NK-92 (cell line): Measurements from ENCODE around the gene NKX3-2.

Experiments used
- DNase-seq: peaks from one replicate; lab custom pipeline; 2025; ENCODE audit not compliant: unreplicated experiment; lab: John Stamatoyannopoulos, UW

Gene NKX3-2

GRCh38 chr4:13546142-13546940 lies 2.0 kb upstream of the NKX3-2 start:
- DNase-seq, result no peak

- DNase-seq, result no peak
These were observed 1.1 kb upstream of the NKX3-2 start for GRCh38 chr4:13545394-13545808.

- no peak for DNase-seq
These were observed 492 bp upstream of the NKX3-2 start for GRCh38 chr4:13544606-13545393.

- DNase-seq, result no peak
These were observed 1.1 kb downstream of the NKX3-2 start for GRCh38 chr4:13543032-13543838.

GRCh38 chr4:13542577-13543031 lies 1.7 kb downstream of the NKX3-2 start:
- DNase-seq, result no peak

GRCh38 chr4:13541720-13542576 lies 2.4 kb downstream of the NKX3-2 start:
- DNase-seq, result no peak

DNA sequence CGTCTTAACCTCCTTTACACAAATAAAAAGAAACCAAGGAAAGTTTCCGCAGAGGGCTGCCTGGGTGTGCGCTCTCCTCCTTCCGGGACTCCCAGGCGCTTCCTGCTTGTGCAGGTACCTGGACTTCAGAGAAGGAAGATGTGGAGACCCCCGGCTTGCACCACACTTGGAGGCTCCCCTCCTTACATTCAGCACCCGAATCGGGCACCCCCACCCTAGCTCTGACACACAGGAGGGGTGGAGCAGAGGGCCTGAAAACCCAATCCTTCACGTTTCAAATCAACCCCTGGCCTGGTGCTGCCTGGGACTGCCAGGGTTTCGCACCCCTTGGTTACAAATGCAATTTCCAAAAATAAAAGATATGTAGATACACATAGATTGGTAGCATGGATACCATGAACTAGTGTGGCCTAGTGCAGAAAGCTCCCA lies 3.1 kb downstream of the NKX3-2 start:
- DNase-seq, result no peak

GRCh38 chr4:13540446-13541175 lies 3.7 kb downstream of the NKX3-2 start:
- DNase-seq, result no peak

DNA sequence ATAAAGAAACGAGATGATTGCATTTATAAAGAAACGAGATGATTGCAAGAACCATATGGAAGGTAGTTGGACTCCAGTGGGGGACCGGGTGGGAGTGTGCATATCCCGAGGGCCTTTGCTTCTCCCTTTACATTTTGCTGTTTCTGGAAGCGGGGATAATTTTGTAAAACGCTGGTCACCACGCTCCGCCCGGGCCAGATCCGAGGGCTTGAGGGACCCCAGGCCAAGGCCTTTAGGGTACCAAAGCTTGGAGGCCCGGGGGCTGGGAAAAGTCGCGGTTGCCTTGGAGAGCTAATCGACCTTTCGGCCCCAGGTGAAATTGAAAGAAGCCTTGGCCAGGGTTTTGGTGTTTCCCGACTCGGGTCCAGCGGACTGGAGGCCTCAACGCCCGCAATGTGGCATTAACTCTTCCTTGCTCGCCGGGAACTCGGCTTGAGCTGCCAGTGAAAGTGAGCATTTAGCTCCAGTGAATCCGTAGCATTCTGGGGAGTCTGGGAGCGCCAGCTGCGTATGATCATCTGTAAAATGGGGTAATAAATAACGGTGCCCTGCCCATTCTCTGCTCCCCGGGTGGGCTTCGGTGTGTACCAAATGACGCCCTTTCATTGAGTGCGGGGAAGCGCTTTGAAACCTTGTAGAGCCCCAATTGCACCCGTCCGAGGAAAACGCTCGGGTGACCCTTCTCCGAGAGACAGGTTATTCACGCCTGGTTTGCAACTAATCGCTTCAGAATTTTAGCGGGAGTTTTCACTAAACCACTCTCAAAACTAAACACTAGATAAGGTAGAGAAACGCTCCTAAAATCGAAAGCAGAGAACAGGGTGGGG lies 4.5 kb downstream of the NKX3-2 start:
- DNase-seq, result no peak

GRCh38 chr4:13539047-13539618 lies 5.2 kb downstream of the NKX3-2 start:
- no peak for DNase-seq

- DNase-seq, result no peak
These were observed 5.8 kb downstream of the NKX3-2 start for GRCh38 chr4:13538427-13538973.

GRCh38 chr4:13537832-13538177 lies 6.5 kb downstream of the NKX3-2 start:
- DNase-seq, result no peak

DNA sequence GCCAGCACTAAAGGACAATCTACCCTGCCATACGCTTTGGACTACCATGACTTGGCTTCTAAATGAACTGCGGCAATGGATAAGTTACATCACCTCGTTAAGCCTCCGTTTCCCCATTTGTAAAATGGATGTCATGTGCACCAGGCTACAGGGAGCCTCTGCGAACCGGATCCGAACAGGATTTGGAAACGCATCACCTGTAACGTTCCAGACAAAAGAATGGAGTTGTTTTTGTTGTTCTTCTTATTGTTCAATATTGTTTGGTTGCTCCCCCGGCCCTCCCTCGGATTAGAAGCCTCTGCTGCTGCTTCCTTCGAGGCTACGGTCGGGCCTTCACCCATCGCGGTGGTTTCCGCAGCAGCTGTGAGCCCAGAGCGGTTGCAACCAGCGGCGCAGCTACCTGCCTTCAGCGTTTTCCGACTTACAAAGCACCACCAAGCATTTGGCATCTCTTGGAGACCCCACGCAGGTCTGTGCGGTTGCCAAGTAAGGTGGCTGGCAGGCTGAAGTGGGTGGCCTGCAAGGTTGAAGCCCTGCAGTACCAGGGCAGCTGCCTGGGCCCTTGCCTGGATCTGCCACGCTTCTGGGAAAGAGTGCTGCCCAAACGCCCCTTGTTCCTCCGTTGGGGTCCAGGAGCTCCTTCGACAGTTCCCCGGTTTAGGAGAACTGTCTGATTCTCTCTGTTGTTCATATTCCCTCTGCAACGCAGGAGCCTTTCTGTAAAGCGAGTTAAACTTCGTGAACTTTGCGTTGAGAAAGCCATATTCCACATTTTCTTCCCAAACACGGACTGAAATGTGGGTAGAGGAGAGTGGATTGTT lies 7.1 kb downstream of the NKX3-2 start:
- no peak for DNase-seq

DNA sequence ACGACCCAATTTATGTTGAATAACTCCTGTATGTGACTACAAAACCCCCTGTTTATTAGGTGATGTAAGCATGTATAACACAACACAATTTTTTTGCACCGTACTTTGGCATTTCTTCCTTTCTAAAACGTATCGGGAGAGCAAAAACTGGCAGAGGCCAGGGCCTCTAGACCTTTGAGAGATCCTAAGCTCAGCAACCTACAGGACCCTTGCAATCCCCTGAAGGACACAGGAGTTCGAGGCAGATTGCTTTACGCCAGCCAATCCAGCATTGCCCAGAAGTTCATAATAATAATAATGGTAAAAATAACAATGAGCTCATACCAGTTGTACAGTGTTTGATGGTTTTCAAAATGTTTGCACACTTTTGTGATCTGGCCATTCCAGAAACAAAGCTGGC lies 7.7 kb downstream of the NKX3-2 start:
- DNase-seq, result no peak

DNA sequence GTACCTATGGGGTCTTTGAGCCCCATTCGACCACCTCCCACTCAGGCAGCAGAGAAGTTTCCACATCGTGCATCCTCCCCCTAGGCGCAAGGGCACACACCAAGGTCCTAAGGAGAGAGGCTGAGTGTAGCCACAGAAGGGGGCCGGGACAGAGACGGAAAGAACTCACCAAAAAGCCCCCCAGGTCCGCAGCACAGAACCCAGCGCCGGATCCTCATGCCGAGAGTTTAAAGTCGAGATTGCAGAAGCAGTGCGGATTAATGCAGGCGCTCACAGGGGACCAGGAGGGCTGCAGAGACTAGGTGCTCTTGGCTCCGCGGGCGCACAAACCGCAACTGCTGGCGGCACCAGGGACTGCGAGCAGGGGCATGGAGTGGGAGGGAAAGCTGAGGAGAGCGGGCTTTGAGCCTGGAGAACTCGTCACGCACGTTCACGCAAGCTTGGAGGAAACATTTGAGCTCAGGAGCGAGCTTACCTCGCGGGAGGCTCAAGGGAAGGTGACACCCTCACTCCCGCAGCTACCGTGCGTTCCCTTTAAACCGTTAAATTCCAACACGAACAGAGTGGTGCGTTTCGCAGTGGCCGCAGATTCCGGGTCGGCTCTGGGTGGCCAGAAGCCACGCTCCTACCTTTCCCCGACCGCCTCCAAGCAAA lies 8.5 kb downstream of the NKX3-2 start:
- DNase-seq, result no peak

DNA sequence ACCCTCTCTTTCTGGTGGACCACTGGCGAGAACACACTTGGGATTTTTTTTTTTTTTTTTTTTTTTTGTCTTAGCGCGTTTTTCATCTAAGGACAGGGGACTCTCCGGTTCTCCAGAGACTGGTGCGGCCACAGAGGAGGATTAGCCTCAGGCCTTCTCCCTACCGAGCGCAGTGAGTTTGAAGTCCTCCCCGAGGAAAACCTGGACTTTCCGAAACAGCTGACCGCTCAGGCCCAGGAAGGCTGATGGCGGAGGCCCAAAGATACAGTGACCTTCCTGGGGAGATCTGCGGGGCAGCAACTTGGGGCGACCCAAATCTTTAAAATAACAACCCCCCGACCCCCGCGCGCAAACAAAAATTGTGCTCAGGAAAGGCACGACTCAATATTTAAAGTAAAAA lies 9.2 kb downstream of the NKX3-2 start:
- DNase-seq, result no peak
